ENCODE measurements around the gene PTPRN2. TPM values are rescaled to one million over a fixed set of nuclear protein-coding genes. Genes with fewer than 3 reads are reported as not detected.
A peak's percentile ranks its signal among the peaks of the same experiment; 100 is the strongest.

PTPRN2 gene
- total and polyA plus RNA-seq, 2 of the 13 experiments (the other 11 are each of a cell fraction or from before 2014, with no cell fraction given), result 2.5 to 24.2 TPM

- H3K27me3 ChIP-seq (ENCODE audit: control insufficient read depth in 1 of 2, insufficient read depth in 2 of 2, low read length in 2 of 2), result no peaks in the 10 kb centered on the region; a peak in 1 of 5 replicates
- BruUV-seq (replicated peaks), result no TSS peak
- intact Hi-C loops (cut with micrococcal nuclease; ENCODE audit: unreplicated experiment), result no loop called here
- H3K9ac ChIP-seq (ENCODE audit: insufficient read depth, low read depth, low read length), result no peak overlapping the region
- H3K4me2 ChIP-seq (ENCODE audit: low read depth, low read length), result no peak overlapping the region
- ChIA-PET POLR2A (no interaction called here), CTCF (ENCODE audit: low intra/inter-chr PET ratio, low total read pairs) (no interaction called here)
- ATAC-seq (peak; percentile 63), DNase-seq (ENCODE audit: low spot score) (no peak), FAIRE-seq (no peak)
- no peak overlapping the region for H3K4me3 ChIP-seq (replicated peaks in 1 of 3; ENCODE audit: insufficient read depth in 1 of 3, low read depth in 2 of 3, low read length in 3 of 3)
- no peaks in the 10 kb centered on the region for H3K79me2 ChIP-seq (ENCODE audit: insufficient read depth, low read length)
- no peak for TF ChIP-seq KMT2B (CRISPR knock-in tag; IDR thresholded peaks at IDR 0.05)
- TF ChIP-seq AGO2 (optimal IDR thresholded peaks at IDR 0.05; ENCODE audit: low read depth, low read length), result no peak
- no peak for TF ChIP-seq SKIL (CRISPR knock-in tag; IDR thresholded peaks at IDR 0.05; ENCODE audit: borderline replicate concordance)
- no peak for TF ChIP-seq CERS6 (CRISPR knock-in tag; IDR thresholded peaks at IDR 0.05)
- no peak for TF ChIP-seq MAFG (CRISPR knock-in tag; IDR thresholded peaks at IDR 0.05)
- no peak for TF ChIP-seq MTA3 (CRISPR knock-in tag; IDR thresholded peaks at IDR 0.05)
- no peak for TF ChIP-seq KDM5B (CRISPR knock-in tag; IDR thresholded peaks at IDR 0.05; ENCODE audit: borderline replicate concordance)
- TF ChIP-seq ZNF282 (IDR thresholded peaks at IDR 0.05; ENCODE audit: partially characterized antibody), result no peak
- no peak for TF ChIP-seq SMARCC2 (IDR thresholded peaks at IDR 0.05)
- TF ChIP-seq ZNF746 (CRISPR knock-in tag; IDR thresholded peaks at IDR 0.05), result no peak
- TF ChIP-seq CCAR2 (optimal IDR thresholded peaks at IDR 0.05; ENCODE audit: low read depth, low read length), result no peak
- no peak for TF ChIP-seq ZNF331 (CRISPR knock-in tag; IDR thresholded peaks at IDR 0.05)
- no peak for TF ChIP-seq ZNF234 (CRISPR knock-in tag; conservative IDR thresholded peaks at IDR 0.05)
- TF ChIP-seq SAP130 (CRISPR knock-in tag; IDR thresholded peaks at IDR 0.05; ENCODE audit: low read depth), result no peak
- no peak overlapping the region for H2AFZ ChIP-seq (ENCODE audit: low read length)
- no peak overlapping the region for H3K27ac ChIP-seq (ENCODE audit: extremely low read length, insufficient read depth, low read length)
- in situ Hi-C loops (cut with HindIII; ENCODE audit: extremely low pct_ligation_motif_present, low pct_unique_long_range_greater_than_20kb), result no loop called here
- H3K4me1 ChIP-seq (ENCODE audit: insufficient read depth, low read length), result no peaks in the 10 kb centered on the region
- no peaks in the 10 kb centered on the region; the same call in 1 of the 2 replicates for H4K20me1 ChIP-seq (ENCODE audit: insufficient read depth, low read length)
- no peaks in the 10 kb centered on the region for H3K36me3 ChIP-seq (replicated peaks in 1 of 2; ENCODE audit: control insufficient read depth in 1 of 2, insufficient read depth in 2 of 2, low read length in 2 of 2)
- H3K9me3 ChIP-seq (ENCODE audit: low read length), result peaks cover 27% of the 10 kb centered on the region
- WGBS (ENCODE audit: low lambda C conversion rate), result 65% methylated on average over 9 of the region's 22 CpGs
Observed at GRCh38 chr7:157768198-157768597, 819.4 kb downstream of the PTPRN2 start.
